ENCODE measurements around the gene CHMP6.

Gene CHMP6

GRCh38 chr17:81032641-81033480 is 41.2 kb downstream of the CHMP6 start:
- no peak for DNase-seq

- no peak for DNase-seq
These were observed 42.0 kb downstream of the CHMP6 start for GRCh38 chr17:81033535-81034167.

- DNase-seq, result peak; percentile 67
These were observed 42.6 kb downstream of the CHMP6 start for GRCh38 chr17:81034168-81034777.

GRCh38 chr17:81034779-81035520 is 43.3 kb downstream of the CHMP6 start, which contains the start of gene BAIAP2:
TSS of gene BAIAP2 (plus strand) at chr17:81035151. CDS start at chr17:81035255, 104 bp downstream.
- DNase-seq, result peak; percentile 98

GRCh38 chr17:81035521-81036196 is 44.0 kb downstream of the CHMP6 start:
- DNase-seq, result peak; percentile 67

- DNase-seq, result peak; percentile 63
These were observed 44.7 kb downstream of the CHMP6 start for GRCh38 chr17:81036197-81036941.

GRCh38 chr17:81037026-81037797 is 45.6 kb downstream of the CHMP6 start:
- DNase-seq, result peak; percentile 64

- peak; percentile 52 for DNase-seq
These were observed 46.4 kb downstream of the CHMP6 start for GRCh38 chr17:81037798-81038733.

GRCh38 chr17:81039096-81039495 is 47.5 kb downstream of the CHMP6 start:
- DNase-seq, result no peak

GRCh38 chr17:81039854-81040758 is 48.5 kb downstream of the CHMP6 start:
- peak; percentile 65 for DNase-seq

- DNase-seq, result no peak
These were observed 49.2 kb downstream of the CHMP6 start for GRCh38 chr17:81040791-81041337.

- no peak for DNase-seq
These were observed 51.0 kb downstream of the CHMP6 start for GRCh38 chr17:81042606-81043005.

- DNase-seq, result no peak
These were observed 51.7 kb downstream of the CHMP6 start for GRCh38 chr17:81043319-81043724.

- no peak for DNase-seq
These were observed 52.2 kb downstream of the CHMP6 start for GRCh38 chr17:81043725-81044427.

GRCh38 chr17:81044428-81044763 is 52.8 kb downstream of the CHMP6 start:
- no peak for DNase-seq

GRCh38 chr17:81044764-81045589 is 53.3 kb downstream of the CHMP6 start:
- DNase-seq, result peak; percentile 73
